Mammary epithelial cell (primary cell): Measurements from ENCODE around the gene CLEC17A.

ENCODE experiments used
- CTCF ChIP-seq, 2 donors: IDR thresholded peaks in 1 of 2; conservative IDR thresholded peaks in 1 of 2; 2 replicates each; pipeline ENCODE4 v1.5.1; 2011 to 2012; ENCODE audit warnings: inconsistent platforms in 2 of 2, low read length in 2 of 2, mild to moderate bottlenecking in 2 of 2, control low read depth in 1 of 2, low read depth in 1 of 2; ENCODE audit not compliant: insufficient read depth in 1 of 2; ENCODE audit errors: extremely low read depth in 1 of 2
- EZH2 ChIP-seq: IDR thresholded peaks from 2 replicates; pipeline ENCODE4 v1.6.1; 2012; ENCODE audit warnings: low read length, inconsistent platforms, borderline replicate concordance

GRCh38 chr19:14654786-14655560 is 72.1 kb downstream of the CLEC17A start:
- TF ChIP-seq EZH2 (no peak), CTCF (conservative IDR thresholded peaks at IDR 0.05 in 1 of 2, IDR thresholded peaks at IDR 0.05 in 1 of 2; ENCODE audit: extremely low read depth in 1 of 2, insufficient read depth in 1 of 2, low read depth in 1 of 2, low read length in 2 of 2) (no peak)
